ENCODE measurements around the gene WWOX.

DNA sequence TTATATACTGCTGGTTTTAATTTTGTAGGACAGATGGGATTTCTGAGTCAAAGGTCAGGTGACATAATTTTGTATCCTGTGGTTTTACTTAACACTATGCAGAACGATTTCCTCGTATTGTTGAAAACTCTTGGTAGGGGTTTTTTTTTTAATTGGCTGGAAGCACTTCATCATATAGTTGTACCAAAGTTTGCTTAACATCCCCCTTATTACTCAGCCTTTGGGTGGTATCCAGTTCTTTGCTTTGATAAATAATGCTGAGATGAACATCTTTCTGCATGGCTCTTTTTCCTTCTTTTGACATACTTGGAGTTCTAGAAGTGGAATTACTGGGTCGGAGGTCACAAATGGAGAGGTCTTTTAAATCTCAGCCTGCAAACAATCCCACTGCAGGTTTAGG, 1082.0 kb downstream of the WWOX start:
- TF ChIP-seq POLR2AphosphoS5 (IDR thresholded peaks at IDR 0.05; ENCODE audit: low read depth, low read length): no peak
- no peak for TF ChIP-seq SIN3A (IDR thresholded peaks at IDR 0.05; ENCODE audit: borderline replicate concordance, insufficient read depth, low read length)
- TF ChIP-seq, protein P1, sequence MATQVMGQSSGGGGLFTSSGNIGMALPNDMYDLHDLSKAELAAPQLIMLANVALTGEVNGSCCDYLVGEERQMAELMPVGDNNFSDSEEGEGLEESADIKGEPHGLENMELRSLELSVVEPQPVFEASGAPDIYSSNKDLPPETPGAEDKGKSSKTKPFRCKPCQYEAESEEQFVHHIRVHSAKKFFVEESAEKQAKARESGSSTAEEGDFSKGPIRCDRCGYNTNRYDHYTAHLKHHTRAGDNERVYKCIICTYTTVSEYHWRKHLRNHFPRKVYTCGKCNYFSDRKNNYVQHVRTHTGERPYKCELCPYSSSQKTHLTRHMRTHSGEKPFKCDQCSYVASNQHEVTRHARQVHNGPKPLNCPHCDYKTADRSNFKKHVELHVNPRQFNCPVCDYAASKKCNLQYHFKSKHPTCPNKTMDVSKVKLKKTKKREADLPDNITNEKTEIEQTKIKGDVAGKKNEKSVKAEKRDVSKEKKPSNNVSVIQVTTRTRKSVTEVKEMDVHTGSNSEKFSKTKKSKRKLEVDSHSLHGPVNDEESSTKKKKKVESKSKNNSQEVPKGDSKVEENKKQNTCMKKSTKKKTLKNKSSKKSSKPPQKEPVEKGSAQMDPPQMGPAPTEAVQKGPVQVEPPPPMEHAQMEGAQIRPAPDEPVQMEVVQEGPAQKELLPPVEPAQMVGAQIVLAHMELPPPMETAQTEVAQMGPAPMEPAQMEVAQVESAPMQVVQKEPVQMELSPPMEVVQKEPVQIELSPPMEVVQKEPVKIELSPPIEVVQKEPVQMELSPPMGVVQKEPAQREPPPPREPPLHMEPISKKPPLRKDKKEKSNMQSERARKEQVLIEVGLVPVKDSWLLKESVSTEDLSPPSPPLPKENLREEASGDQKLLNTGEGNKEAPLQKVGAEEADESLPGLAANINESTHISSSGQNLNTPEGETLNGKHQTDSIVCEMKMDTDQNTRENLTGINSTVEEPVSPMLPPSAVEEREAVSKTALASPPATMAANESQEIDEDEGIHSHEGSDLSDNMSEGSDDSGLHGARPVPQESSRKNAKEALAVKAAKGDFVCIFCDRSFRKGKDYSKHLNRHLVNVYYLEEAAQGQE (IDR thresholded peaks at IDR 0.05; ENCODE audit: insufficient read depth in 1 of 2, low read depth in 2 of 2, low read length in 2 of 2): no peak
- TF ChIP-seq TAF1 (IDR thresholded peaks at IDR 0.05; ENCODE audit: borderline replicate concordance, insufficient read depth, low read length): no peak
